ENCODE measurements around the gene THRA. TPM values are rescaled to one million over a fixed set of nuclear protein-coding genes. Genes with fewer than 3 reads are reported as not detected.
"Not testable (repeated sequence)": the region's sequence is repeated elsewhere in the genome, so short reads cannot be mapped to it uniquely, and the experiment has no call there.

THRA gene
- total RNA-seq, 1 experiment from 2014 or later = 14.8 TPM

DNA sequence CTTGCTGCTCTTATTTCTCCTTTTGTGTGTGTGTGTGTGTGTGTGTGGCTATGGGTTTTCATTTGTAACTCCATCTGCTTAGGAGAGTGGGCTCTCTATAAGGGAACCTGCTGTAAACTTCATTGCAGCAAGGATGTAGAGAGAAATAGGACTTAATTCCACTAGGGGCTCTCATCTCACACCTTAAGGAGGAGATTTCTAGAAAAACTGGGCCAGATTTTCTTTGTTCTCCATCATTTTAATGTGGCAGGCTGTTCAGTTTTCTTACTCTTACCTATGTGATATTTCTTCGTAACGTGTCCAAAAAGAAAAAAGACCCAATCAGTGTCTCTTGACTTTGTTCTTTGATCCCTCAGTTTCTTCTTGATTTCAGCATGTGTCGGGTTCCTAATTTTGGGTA is 73.1 kb downstream of the THRA start:
- DNase-seq (ENCODE audit: low read depth) = no peak

DNA sequence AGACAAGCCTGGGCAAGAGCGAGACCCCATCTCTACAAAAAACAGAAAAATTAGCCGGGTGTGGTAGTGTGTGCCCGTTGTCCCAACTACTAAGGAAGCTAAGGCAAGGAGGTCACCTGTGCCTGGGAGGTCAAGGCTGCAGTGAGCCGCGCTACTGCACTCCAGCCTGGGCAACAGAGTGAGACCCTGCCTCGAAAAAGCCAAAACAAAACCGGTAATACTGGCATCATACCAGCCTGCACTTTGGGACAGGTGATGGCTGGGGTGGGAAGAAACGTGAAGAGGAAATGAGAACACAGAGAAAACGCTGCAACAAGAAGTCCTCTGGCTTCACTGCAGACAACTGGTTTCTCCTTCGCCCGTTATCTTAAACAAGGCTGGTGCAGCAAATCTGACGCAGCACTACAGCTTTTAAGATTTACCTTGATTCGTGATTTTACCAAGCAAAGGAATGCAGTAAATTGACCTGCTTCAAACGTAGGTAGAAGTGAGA is 76.8 kb downstream of the THRA start:
- DNase-seq (ENCODE audit: low read depth) = no peak

DNA sequence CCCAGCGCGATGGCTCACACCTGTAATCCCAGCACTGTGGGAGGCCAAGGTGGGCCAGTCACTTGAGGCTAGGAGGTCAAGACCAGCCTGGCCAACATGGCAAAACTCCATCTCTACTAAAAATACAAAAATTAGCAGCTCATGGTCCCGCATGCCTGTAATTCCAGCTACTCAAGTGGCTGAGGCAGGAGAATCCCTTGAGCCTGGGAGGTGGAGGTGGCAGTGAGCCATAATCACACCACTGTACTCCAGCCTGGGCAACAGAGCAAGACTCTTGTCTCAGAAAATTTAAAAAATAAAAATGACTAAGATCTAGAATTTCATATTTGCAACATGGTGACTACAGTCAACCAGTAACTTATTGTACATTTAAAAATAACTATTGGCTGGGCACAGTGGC is 80.4 kb downstream of the THRA start:
- DNase-seq (ENCODE audit: low read depth) = not testable (repeated sequence)

Small RNA genes lying within 50 kb of the gene (small RNA-seq; reads per million reads assigned to genes)
- 378 reads per million, percentile 98 among the genes with 10 or more reads in this experiment for gene SNORD124

Other genes with a start within 250 kb of the THRA start
- gene IKZF3, start 198.7 kb upstream of the THRA start, total RNA-seq (2014; rRNA removed; shearing (Covaris generic)) = not detected in 2 replicates
- not detected in 2 replicates for gene ZPBP2, start 194.8 kb upstream of the THRA start, total RNA-seq (2014; rRNA removed; shearing (Covaris generic))
- gene GSDMB, start 144.3 kb upstream of the THRA start, total RNA-seq (2014; rRNA removed; shearing (Covaris generic)) = 0.03 and 0.30 TPM in 2 replicates
- 19.6 and 20.9 TPM in 2 replicates for gene ORMDL3, start 135.4 kb upstream of the THRA start, total RNA-seq (2014; rRNA removed; shearing (Covaris generic))
- not detected in 2 replicates for gene LRRC3C, start 135.2 kb upstream of the THRA start, total RNA-seq (2014; rRNA removed; shearing (Covaris generic))
- not detected in 2 replicates for gene GSDMA, start 100.0 kb upstream of the THRA start, total RNA-seq (2014; rRNA removed; shearing (Covaris generic))
- gene PSMD3, start 82.2 kb upstream of the THRA start, total RNA-seq (2014; rRNA removed; shearing (Covaris generic)) = 229 and 243 TPM in 2 replicates
- gene CSF3, start 47.5 kb upstream of the THRA start, total RNA-seq (2014; rRNA removed; shearing (Covaris generic)) = not detected in 2 replicates
- 35.9 and 38.3 TPM in 2 replicates for gene MED24, start 8.6 kb upstream of the THRA start, total RNA-seq (2014; rRNA removed; shearing (Covaris generic))
- 1.8 and 2.8 TPM in 2 replicates for gene NR1D1, start 37.6 kb downstream of the THRA start, total RNA-seq (2014; rRNA removed; shearing (Covaris generic))
- 42.5 and 51.3 TPM in 2 replicates for gene MSL1, start 59.0 kb downstream of the THRA start, total RNA-seq (2014; rRNA removed; shearing (Covaris generic))
- 26.7 and 31.5 TPM in 2 replicates for gene CASC3, start 77.6 kb downstream of the THRA start, total RNA-seq (2014; rRNA removed; shearing (Covaris generic))
- 1.6 and 3.1 TPM in 2 replicates for gene RAPGEFL1, start 114.5 kb downstream of the THRA start, total RNA-seq (2014; rRNA removed; shearing (Covaris generic))
- 4.2 and 5.4 TPM in 2 replicates for gene WIPF2, start 156.3 kb downstream of the THRA start, total RNA-seq (2014; rRNA removed; shearing (Covaris generic))
- gene CDC6, start 224.9 kb downstream of the THRA start, total RNA-seq (2014; rRNA removed; shearing (Covaris generic)) = 57.6 and 64.7 TPM in 2 replicates
- 24.1 and 34.4 TPM in 2 replicates for gene RARA, start 246.2 kb downstream of the THRA start, total RNA-seq (2014; rRNA removed; shearing (Covaris generic))

Data from HT1080 (cell line).